ENCODE results near the gene CA9.

Gene CA9

DNA sequence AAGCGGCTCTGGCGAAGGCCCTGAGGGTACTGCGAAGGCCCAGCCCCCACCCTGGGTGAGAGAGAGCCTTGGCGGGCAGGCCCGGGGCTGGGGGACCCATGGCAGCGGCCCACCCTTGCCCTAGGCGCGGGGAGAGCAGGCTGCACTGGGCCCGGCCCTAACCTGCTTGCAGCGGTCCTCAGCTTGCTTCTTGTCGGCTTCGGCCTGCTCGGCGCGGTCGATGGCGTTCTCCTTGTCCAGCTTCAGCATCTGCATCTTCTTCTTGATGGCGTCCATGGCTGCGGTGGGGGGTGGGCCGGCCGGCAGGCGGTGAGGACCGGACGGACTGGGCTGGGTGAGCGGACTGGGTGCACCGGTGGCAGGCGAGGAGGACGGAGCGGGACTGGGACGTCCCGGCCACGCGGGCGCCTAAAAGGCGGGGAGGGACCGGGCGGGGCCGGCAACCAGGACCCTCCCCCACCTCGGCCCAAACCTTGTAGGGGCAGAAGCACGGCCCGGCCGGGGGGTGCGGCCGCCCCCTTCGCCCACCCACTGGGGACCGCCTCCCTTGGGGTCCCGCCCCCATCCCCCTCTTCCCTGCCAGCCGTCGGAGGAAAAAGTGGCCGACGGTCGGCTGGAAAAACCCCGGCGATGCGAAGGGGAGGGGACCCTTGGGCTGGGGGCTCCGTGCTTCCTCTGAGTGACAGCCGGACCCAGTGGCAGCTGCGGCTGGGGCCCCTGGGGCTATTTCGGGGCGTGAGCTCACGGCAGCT, 16.0 kb downstream of the CA9 start, which contains the start of gene TPM2:
Gene TPM2, minus strand, starts transcription at position 384 of the 752 bp plus-strand sequence. Its CDS starts 108 bp downstream, at position 276.
- peak; percentile 82 for DNase-seq (ENCODE audit: low read depth)
- peak within 1 kb of the TSS; percentile 96 for H3K4me3 ChIP-seq (ENCODE audit: control insufficient read depth, low read depth, low read length)
- TF ChIP-seq, protein P1, sequence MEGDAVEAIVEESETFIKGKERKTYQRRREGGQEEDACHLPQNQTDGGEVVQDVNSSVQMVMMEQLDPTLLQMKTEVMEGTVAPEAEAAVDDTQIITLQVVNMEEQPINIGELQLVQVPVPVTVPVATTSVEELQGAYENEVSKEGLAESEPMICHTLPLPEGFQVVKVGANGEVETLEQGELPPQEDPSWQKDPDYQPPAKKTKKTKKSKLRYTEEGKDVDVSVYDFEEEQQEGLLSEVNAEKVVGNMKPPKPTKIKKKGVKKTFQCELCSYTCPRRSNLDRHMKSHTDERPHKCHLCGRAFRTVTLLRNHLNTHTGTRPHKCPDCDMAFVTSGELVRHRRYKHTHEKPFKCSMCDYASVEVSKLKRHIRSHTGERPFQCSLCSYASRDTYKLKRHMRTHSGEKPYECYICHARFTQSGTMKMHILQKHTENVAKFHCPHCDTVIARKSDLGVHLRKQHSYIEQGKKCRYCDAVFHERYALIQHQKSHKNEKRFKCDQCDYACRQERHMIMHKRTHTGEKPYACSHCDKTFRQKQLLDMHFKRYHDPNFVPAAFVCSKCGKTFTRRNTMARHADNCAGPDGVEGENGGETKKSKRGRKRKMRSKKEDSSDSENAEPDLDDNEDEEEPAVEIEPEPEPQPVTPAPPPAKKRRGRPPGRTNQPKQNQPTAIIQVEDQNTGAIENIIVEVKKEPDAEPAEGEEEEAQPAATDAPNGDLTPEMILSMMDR (conservative IDR thresholded peaks at IDR 0.05; ENCODE audit: control insufficient read depth, insufficient read depth, low read depth, low read length) = no peak

DNA sequence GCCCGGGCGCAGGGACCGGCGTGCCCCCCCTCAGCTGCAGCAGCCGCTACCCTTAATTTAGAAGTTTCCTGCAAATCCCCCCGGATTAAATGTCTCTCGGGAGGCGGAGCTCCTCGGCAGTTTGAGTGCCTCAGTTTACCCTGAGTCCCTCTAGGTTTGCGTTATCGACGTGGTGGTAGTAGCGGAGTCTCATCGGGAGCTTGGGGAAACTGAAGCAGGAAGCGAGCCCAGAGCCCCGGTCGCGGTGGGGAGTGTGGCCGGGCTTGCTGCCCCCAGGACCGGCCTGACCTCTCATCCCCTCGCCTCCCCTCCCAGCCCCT, 16.5 kb downstream of the CA9 start:
- TF ChIP-seq, protein P1 (conservative IDR thresholded peaks at IDR 0.05; ENCODE audit: control insufficient read depth, insufficient read depth, low read depth, low read length) = no peak
- DNase-seq (ENCODE audit: low read depth) = peak; percentile 64

DNA sequence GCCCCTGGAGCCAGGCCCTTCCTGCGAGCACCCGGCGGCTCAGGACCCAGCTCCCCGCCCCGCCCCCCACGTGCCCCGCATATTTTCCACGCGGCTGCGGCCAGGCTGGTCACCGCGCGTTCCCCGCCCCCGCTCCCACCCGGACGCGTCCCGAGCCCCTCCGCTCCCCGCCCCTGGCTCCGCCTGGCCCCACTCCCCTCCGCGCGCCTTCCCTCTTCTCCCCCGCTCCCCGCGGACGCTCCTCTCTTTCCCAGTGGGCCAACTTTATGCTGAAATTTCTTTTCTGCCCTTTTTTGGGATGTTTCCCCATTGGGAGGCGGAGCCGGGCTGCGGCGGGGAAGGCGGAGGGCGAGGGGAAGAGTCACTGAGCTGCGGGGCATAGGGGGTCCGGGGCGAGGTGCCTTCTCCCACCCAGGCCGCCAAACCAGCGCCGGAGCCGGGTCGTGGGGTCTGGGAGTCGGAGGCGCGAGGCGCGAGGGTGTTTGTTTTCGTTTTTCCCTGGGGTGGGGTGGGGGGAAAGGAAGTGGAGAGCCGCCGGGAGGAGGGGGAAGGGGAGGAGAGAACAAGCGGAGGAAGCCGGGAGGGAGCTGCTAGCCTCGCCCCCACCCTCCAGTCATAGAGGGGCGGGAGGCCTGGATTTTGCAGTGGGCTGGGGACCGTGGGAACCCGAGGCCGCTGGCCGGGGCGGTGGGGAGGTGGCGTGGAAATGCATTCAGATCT, 17.0 kb downstream of the CA9 start:
- peak overlapping the region; percentile 96 for H3K4me3 ChIP-seq (ENCODE audit: control insufficient read depth, low read depth, low read length)
- DNase-seq (ENCODE audit: low read depth) = peak; percentile 67
- TF ChIP-seq, protein P1 (conservative IDR thresholded peaks at IDR 0.05; ENCODE audit: control insufficient read depth, insufficient read depth, low read depth, low read length) = no peak

More for the DNA sequence above, 16.5 kb downstream of the CA9 start:
- H3K4me3 ChIP-seq (ENCODE audit: control insufficient read depth, low read depth, low read length) = peak overlapping the region; percentile 96

DNA sequence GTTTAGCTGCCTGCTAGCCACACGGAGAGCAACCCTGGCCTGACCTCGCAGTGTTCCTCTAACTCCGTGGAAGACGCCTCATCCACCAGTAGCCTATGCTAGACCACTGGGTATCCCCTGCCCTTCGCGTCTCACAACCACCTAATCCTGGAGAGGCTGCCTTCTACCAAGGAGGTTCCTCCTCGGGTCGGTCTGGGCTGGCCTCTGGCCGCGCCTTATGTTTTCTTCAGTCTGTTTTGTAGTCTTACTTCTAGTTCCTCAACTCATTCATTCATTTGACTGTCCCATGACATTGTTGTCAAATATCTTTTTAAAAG, 17.6 kb downstream of the CA9 start:
- TF ChIP-seq, protein P1 (conservative IDR thresholded peaks at IDR 0.05; ENCODE audit: control insufficient read depth, insufficient read depth, low read depth, low read length) = no peak
- H3K4me3 ChIP-seq (ENCODE audit: control insufficient read depth, low read depth, low read length) = peak overlapping the region; percentile 96
- DNase-seq (ENCODE audit: low read depth) = no peak

DNA sequence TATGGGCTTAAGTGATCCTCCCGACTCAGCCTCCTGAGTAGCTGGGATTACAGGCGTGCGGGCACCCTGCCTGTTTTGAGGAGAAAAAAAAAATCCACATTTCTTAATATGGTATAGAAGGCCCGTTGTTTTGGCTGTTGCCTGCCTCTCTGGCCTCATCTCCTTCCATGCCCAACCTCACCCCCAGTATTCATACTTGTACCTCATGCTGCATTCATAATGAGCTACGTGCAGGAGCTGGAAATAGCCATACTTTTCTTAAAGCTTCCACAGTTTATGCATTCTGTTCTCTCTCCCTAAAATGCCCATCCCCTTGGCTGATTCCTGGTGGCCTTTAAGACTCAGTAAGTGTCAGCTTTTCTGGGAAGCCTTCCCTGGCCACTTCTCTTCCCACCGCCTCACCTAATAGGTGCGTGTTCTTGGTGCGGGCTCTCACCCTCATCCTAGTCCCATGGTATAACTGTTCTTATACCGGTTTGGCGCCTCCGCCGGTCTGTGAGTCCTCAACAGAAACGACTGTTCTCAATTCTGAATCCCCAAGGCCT, 18.1 kb downstream of the CA9 start:
- no peak for DNase-seq (ENCODE audit: low read depth)

DNA sequence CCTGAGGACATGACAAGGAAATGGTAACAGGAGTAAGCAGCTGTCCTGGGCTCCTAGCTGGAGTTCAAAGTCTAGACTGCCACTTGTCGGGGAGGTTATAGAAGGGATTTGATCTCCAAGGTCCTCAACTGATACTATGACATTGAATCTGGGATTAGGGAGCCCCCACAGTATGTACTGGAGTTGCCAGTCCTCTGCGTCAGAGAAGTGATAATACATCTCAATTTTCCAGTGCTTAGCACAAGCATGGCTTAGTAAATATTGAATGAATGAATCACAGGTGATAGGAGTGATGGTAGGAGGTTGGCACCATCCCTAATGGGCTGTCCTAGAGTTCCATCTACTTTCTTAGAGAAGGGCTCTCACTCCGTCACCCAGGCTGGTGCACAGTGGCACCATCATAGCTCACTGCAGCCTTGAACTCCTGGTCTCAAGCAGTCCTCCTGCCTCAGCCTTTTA, 22.2 kb downstream of the CA9 start:
- no peak for DNase-seq (ENCODE audit: low read depth)
- TF ChIP-seq, protein P1 (conservative IDR thresholded peaks at IDR 0.05; ENCODE audit: control insufficient read depth, insufficient read depth, low read depth, low read length) = no peak
- no peak overlapping the region for H3K4me3 ChIP-seq (ENCODE audit: control insufficient read depth, low read depth, low read length)

More for the DNA sequence above, 18.1 kb downstream of the CA9 start:
- TF ChIP-seq, protein P1 (conservative IDR thresholded peaks at IDR 0.05; ENCODE audit: control insufficient read depth, insufficient read depth, low read depth, low read length) = no peak
- H3K4me3 ChIP-seq (ENCODE audit: control insufficient read depth, low read depth, low read length) = no peak overlapping the region
